Colonic mucosa (tissue), 4 donors: ENCODE results near the gene UHRF2. TPM values are rescaled to one million over a fixed set of nuclear protein-coding genes. Genes with fewer than 3 reads are reported as not detected.

Experiments used
- DNase-seq: peaks from one replicate; pipeline ENCODE4 v3.0.0-alpha.2; 2020
- H3K27ac ChIP-seq: fragments of 200-600 bp; one replicate; pipeline ENCODE4 v1.8.0; 2021
- H3K27me3 ChIP-seq: fragments of 200-600 bp; one replicate; pipeline ENCODE4 v1.8.0; 2021
- H3K36me3 ChIP-seq: fragments of 200-600 bp; one replicate; pipeline ENCODE4 v1.8.0; 2021
- H3K4me1 ChIP-seq: fragments of 200-600 bp; one replicate; pipeline ENCODE4 v1.8.0; 2021; ENCODE audit warnings: mild to moderate bottlenecking
- H3K4me3 ChIP-seq: fragments of 200-600 bp; one replicate; pipeline ENCODE4 v1.8.0; 2021
- H3K9ac ChIP-seq, 2 donors: one replicate each; pipeline ENCODE4 v1.7.0; 2013; ENCODE audit warnings: control low read depth in 2 of 2, low read depth in 2 of 2, low read length in 2 of 2
- H3K9me3 ChIP-seq: fragments of 200-600 bp; one replicate; pipeline ENCODE4 v1.8.0; 2021
- intact Hi-C: fragments of 100-400 bp; cut with DNase I; formaldehyde crosslinking; loops from one replicate; pipeline ENCODE4 v1.14.1; 2022
- total RNA-seq, 2 donors: library from RNA; stranded (reverse); fragmentation: NEBNext Ultra II Directional in 1 of 2; extraction: Animal tissue kit (Norgen Biotek cat#: 25700) in 1 of 2; gene quantifications; one replicate each; pipeline ENCODE4 v1.2.1, GENCODE V29; 2021
- TF ChIP-seq, protein P1 (sequence below): fragments of 200-600 bp; IDR thresholded peaks from one replicate; pipeline ENCODE4 v1.8.0; 2022; ENCODE audit warnings: antibody characterized with exemption, mild to moderate bottlenecking
- donor health status: healthy.
- donor health status: DM: no; HTN: no; CAD: no.
- donor health status: DM: no; HTN: no; CAD: no.

Gene UHRF2
- total RNA-seq, 2 donors from 2014 or later: 30.8 to 33.4 TPM

DNA sequence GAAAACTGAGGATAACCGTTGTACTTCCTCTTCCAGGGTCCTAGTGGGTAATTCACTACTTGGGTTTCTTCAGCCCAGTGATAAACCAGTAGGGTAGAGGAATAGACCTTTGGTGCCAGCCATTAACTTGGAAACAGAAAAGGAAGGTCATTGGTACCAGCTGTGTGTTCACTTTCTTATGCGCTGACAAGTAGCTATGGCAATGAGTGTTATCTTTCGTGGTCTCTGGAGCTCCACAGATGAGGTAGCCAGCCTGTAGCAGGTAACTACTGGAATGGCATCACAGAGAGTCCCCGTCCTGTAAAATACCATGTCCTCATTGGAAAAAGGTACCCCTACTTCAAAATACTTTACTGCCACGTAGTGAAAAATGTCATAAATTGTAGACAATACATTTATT lies 2.3 kb downstream of the UHRF2 start:
- Histone ChIP-seq H3K36me3 (no peaks in the 10 kb centered on the region), H3K9ac (no peak overlapping the region), H3K27me3 (no peaks in the 10 kb centered on the region), H3K4me1 (peaks cover 15% of the 10 kb centered on the region), H3K27ac (no peak overlapping the region), H3K4me3 (peak overlapping the region; percentile 99), H3K9me3 (no peaks in the 10 kb centered on the region)
- intact Hi-C loops: no loop called here
- no peak for DNase-seq
- TF ChIP-seq, protein P1, sequence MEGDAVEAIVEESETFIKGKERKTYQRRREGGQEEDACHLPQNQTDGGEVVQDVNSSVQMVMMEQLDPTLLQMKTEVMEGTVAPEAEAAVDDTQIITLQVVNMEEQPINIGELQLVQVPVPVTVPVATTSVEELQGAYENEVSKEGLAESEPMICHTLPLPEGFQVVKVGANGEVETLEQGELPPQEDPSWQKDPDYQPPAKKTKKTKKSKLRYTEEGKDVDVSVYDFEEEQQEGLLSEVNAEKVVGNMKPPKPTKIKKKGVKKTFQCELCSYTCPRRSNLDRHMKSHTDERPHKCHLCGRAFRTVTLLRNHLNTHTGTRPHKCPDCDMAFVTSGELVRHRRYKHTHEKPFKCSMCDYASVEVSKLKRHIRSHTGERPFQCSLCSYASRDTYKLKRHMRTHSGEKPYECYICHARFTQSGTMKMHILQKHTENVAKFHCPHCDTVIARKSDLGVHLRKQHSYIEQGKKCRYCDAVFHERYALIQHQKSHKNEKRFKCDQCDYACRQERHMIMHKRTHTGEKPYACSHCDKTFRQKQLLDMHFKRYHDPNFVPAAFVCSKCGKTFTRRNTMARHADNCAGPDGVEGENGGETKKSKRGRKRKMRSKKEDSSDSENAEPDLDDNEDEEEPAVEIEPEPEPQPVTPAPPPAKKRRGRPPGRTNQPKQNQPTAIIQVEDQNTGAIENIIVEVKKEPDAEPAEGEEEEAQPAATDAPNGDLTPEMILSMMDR: no peak

DNA sequence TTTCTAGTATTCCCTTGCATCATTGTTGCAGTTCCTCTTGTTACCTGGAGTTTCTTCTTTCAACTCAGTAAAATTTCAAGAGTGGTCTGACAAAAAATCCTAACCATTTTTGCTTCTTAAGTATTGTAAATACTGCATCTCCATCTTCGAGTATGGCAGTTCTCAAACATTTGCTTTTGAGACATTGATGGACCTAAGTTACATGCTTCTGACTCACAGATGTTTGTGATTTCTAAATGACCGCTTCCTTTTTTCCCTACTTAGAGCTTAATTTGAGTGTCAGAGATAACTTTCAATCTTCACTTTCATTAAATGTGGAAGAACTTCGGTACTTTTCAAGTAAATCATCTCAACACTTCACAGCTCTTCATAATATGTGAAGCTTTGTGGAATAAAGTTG lies 4.2 kb downstream of the UHRF2 start:
- Histone ChIP-seq H3K27ac (no peak overlapping the region), H3K4me1 (peaks cover 15% of the 10 kb centered on the region), H3K4me3 (no peak overlapping the region), H3K9ac (no peak overlapping the region), H3K36me3 (no peaks in the 10 kb centered on the region), H3K27me3 (no peaks in the 10 kb centered on the region), H3K9me3 (no peaks in the 10 kb centered on the region)
- intact Hi-C loops: no loop called here
- no peak for DNase-seq
- TF ChIP-seq, protein P1: no peak

DNA sequence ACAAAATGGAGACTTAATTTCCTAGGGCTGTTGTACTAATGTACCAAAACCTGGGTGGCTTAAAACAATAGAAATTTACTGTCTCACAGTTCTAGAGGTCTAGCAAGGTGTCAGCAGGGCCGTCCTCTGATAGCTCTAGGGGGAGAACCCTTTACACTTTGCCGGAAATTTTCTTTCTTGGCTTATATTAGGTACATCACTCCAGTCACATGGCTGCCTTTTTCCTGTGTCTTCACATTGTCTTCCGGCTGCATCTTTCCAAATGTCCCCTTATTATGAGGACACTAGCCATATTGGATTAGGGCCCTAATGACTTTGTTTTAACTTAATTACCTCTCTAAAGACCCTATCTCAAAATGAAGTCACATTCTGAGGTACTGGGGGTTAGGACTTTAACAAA lies 5.8 kb downstream of the UHRF2 start:
- intact Hi-C loops: no loop called here
- TF ChIP-seq, protein P1: no peak
- Histone ChIP-seq H3K27me3 (no peaks in the 10 kb centered on the region), H3K9me3 (no peaks in the 10 kb centered on the region), H3K27ac (no peak overlapping the region), H3K4me1 (peaks cover 15% of the 10 kb centered on the region), H3K36me3 (no peaks in the 10 kb centered on the region), H3K4me3 (no peak overlapping the region), H3K9ac (no peak overlapping the region)
- DNase-seq: no peak

DNA sequence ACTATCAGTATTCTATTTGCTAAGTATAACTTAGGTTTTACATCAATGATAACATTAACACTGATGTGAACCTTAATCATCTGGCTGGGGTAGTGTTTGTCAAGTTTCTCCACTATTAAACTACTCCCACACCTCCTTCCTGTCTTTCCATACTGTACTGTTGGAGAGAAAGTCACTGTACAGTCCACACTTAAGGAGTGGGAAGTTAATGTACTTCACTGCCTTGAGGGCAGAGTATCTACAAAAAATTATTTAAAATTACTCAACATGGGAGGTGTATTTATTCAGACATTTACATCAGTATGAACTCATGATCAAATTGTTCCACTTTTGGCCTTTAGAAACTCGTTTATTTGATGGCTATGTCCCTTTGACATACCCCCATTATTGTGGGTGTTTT lies 11.9 kb downstream of the UHRF2 start:
- Histone ChIP-seq H3K27ac (no peak overlapping the region), H3K4me1 (no peaks in the 10 kb centered on the region), H3K27me3 (no peaks in the 10 kb centered on the region), H3K9ac (no peak overlapping the region), H3K36me3 (no peaks in the 10 kb centered on the region), H3K4me3 (no peak overlapping the region), H3K9me3 (no peaks in the 10 kb centered on the region)
- intact Hi-C loops: no loop called here
- no peak for DNase-seq
- TF ChIP-seq, protein P1: no peak

DNA sequence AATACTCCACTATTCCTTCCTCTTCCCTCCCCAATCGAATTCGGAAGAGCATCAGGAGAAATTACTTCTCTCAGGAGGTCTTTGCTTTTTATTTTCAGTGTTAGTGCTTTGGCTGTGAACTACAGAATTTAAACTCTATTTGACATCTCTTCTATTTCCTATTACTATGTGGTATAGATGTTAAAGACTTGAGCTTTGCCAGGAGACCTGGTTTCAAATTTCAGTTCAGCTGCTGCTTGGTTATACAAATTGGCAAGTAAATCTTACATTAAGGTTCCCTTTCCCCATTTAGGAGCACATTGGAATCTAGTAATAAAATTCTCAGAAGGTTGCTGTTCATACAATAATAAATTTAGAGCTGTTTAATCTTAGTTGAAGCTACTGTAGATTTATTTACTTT lies 13.1 kb downstream of the UHRF2 start:
- Histone ChIP-seq H3K27ac (no peak overlapping the region), H3K9ac (no peak overlapping the region), H3K27me3 (no peaks in the 10 kb centered on the region), H3K4me1 (no peaks in the 10 kb centered on the region), H3K4me3 (no peak overlapping the region), H3K9me3 (no peaks in the 10 kb centered on the region), H3K36me3 (no peaks in the 10 kb centered on the region)
- intact Hi-C loops: no loop called here
- TF ChIP-seq, protein P1: no peak
- no peak for DNase-seq
